Loucy (cell line): ENCODE data around the gene C15orf62.

ENCODE experiments used
- H2AFZ ChIP-seq: fragments of 200-600 bp; sonication (generic); 2 replicates; pipeline ENCODE4 v1.6.0; 2016; ENCODE audit warnings: antibody characterized with exemption, mild to moderate bottlenecking, low read length, moderate library complexity
- H3F3A ChIP-seq: fragments of 200-600 bp; 2 replicates; pipeline ENCODE4 v1.6.0; 2016; ENCODE audit warnings: antibody characterized with exemption, low read depth, mild to moderate bottlenecking
- H3K27me3 ChIP-seq: fragments of 200-600 bp; sonication (generic); 2 replicates; pipeline ENCODE4 v1.6.1; 2014; ENCODE audit warnings: low read length, mild to moderate bottlenecking; ENCODE audit not compliant: insufficient read depth, poor library complexity, severe bottlenecking
- H3K36me3 ChIP-seq: fragments of 200-600 bp; sonication (generic); 2 replicates; pipeline ENCODE4 v1.6.1; 2016; ENCODE audit warnings: low read length; ENCODE audit not compliant: insufficient read depth
- H3K4me1 ChIP-seq: fragments of 200-600 bp; sonication (generic); 2 replicates; pipeline ENCODE4 v1.5.1; 2014; ENCODE audit warnings: low read length, mild to moderate bottlenecking; ENCODE audit not compliant: insufficient read depth, poor library complexity, severe bottlenecking
- H3K4me2 ChIP-seq: fragments of 200-600 bp; sonication (generic); 2 replicates; pipeline ENCODE4 v1.6.0; 2014; ENCODE audit warnings: antibody characterized with exemption, low read length, low read depth, mild to moderate bottlenecking; ENCODE audit not compliant: poor library complexity, severe bottlenecking
- H3K4me3 ChIP-seq: fragments of 200-600 bp; sonication (generic); 2 replicates; pipeline ENCODE4 v1.5.1; 2014; ENCODE audit warnings: low read length, mild to moderate bottlenecking, mixed read lengths; ENCODE audit not compliant: poor library complexity, severe bottlenecking
- H3K79me2 ChIP-seq: fragments of 200-600 bp; sonication (generic); 2 replicates; pipeline ENCODE4 v1.6.1; 2014; ENCODE audit warnings: low read length; ENCODE audit not compliant: insufficient read depth
- H3K9ac ChIP-seq: fragments of 200-600 bp; sonication (generic); 2 replicates; pipeline ENCODE4 v1.6.0; 2014; ENCODE audit warnings: mild to moderate bottlenecking, low read depth, low read length, moderate library complexity; ENCODE audit not compliant: poor library complexity, severe bottlenecking
- H3K9me2 ChIP-seq: fragments of 200-600 bp; sonication (generic); replicated peaks from 2 replicates; pipeline ENCODE4 v1.6.1; 2016; ENCODE audit warnings: low read depth, low read length, mixed read lengths
- H3K9me3 ChIP-seq: fragments of 200-600 bp; sonication (generic); 2 replicates; pipeline ENCODE4 v1.6.1; 2014; ENCODE audit warnings: mild to moderate bottlenecking, antibody characterized with exemption, low read length, low read depth; ENCODE audit not compliant: insufficient read depth
- H4K20me1 ChIP-seq: fragments of 200-600 bp; sonication (generic); 2 replicates; pipeline ENCODE4 v1.6.0; 2014; ENCODE audit warnings: antibody characterized with exemption, low read length, mild to moderate bottlenecking; ENCODE audit not compliant: insufficient read depth, poor library complexity, severe bottlenecking
- EZH2phosphoT487 ChIP-seq: fragments of 200-600 bp; IDR thresholded peaks from 2 replicates; pipeline ENCODE4 v1.6.1; 2018; ENCODE audit warnings: antibody characterized with exemption, mild to moderate bottlenecking, moderate library complexity, borderline replicate concordance
- TF ChIP-seq, protein P1 (sequence below): fragments of 200-600 bp; sonication (generic); conservative IDR thresholded peaks from 2 replicates; pipeline ENCODE4 v1.5.1; 2014; ENCODE audit warnings: mild to moderate bottlenecking, antibody characterized with exemption, low read length

The C15orf62 gene

DNA sequence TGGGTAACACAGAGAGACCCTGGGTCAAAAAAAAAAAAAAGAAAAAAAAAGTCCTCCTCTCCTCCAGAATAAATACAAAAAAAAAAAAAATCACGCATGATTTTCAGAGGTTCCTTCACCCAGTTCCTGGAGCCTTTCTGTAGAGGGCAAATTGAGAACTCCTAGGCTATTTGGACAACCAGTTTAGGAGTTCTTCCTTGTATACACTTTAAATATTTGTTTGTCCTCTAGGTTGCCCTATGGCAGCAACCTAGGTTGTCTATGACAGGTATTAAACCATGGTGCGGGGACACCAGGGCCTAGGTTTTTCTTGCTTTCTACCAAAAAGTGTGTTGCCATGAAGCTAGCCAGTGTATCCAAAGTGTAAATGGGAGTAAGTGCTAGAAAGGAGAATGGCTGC is 33.3 kb downstream of the C15orf62 start:
- TF ChIP-seq, protein P1, sequence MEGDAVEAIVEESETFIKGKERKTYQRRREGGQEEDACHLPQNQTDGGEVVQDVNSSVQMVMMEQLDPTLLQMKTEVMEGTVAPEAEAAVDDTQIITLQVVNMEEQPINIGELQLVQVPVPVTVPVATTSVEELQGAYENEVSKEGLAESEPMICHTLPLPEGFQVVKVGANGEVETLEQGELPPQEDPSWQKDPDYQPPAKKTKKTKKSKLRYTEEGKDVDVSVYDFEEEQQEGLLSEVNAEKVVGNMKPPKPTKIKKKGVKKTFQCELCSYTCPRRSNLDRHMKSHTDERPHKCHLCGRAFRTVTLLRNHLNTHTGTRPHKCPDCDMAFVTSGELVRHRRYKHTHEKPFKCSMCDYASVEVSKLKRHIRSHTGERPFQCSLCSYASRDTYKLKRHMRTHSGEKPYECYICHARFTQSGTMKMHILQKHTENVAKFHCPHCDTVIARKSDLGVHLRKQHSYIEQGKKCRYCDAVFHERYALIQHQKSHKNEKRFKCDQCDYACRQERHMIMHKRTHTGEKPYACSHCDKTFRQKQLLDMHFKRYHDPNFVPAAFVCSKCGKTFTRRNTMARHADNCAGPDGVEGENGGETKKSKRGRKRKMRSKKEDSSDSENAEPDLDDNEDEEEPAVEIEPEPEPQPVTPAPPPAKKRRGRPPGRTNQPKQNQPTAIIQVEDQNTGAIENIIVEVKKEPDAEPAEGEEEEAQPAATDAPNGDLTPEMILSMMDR = no peak
- no peak for TF ChIP-seq EZH2phosphoT487
- H3K9me3 ChIP-seq = no peaks in the 10 kb centered on the region
- H3K79me2 ChIP-seq = peaks cover 22% of the 10 kb centered on the region; the same call in 1 of the 2 replicates

GRCh38 chr15:40803688-40804087 is 33.9 kb downstream of the C15orf62 start:
- H3K4me3 ChIP-seq = no peak overlapping the region
- H3K9me2 ChIP-seq = no peaks in the 10 kb centered on the region
- H3K4me2 ChIP-seq = no peak overlapping the region
- peaks cover 26% of the 10 kb centered on the region; the same call in 1 of the 2 replicates for H3K79me2 ChIP-seq
- no peaks in the 10 kb centered on the region for H3K9me3 ChIP-seq
- peaks cover 7% of the 10 kb centered on the region for H3K4me1 ChIP-seq
- no peak overlapping the region for H2AFZ ChIP-seq
- no peak for TF ChIP-seq EZH2phosphoT487
- TF ChIP-seq, protein P1 = peak; percentile 32; the same call in 1 of the 2 replicates
- H3F3A ChIP-seq = no peaks in the 10 kb centered on the region
- no peaks in the 10 kb centered on the region for H3K36me3 ChIP-seq
- H4K20me1 ChIP-seq = no peaks in the 10 kb centered on the region
- H3K9ac ChIP-seq = no peak overlapping the region
- H3K27me3 ChIP-seq = no peaks in the 10 kb centered on the region

More for the DNA sequence above, 33.3 kb downstream of the C15orf62 start:
- Histone ChIP-seq H3K4me3 (no peak overlapping the region), H3K27me3 (no peaks in the 10 kb centered on the region), H3K4me2 (no peak overlapping the region), H3K4me1 (peaks cover 3% of the 10 kb centered on the region), H3F3A (no peaks in the 10 kb centered on the region), H3K9me2 (no peaks in the 10 kb centered on the region), H2AFZ (no peak overlapping the region), H4K20me1 (no peaks in the 10 kb centered on the region), H3K36me3 (no peaks in the 10 kb centered on the region), H3K9ac (no peak overlapping the region)

DNA sequence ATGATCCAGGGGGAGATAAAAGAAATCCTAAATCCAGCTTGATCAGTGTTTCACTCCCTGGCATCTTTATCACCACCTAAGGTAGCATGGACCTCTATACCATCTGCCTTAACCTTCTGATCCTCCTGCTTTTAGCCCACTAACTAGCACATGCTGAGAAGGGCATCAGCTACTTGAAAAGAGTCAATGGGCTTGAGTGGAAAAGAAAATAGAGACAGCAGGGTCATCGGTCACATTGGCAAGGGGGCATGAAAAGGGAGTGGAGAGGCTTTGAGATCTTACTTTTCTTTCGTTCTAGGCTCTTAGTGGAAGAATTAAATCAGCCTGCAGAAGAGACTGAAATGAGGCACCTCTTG is 36.9 kb downstream of the C15orf62 start:
- Histone ChIP-seq H3F3A (no peaks in the 10 kb centered on the region), H3K27me3 (no peaks in the 10 kb centered on the region), H3K9me2 (no peaks in the 10 kb centered on the region), H3K36me3 (no peaks in the 10 kb centered on the region), H3K4me1 (peaks cover 10% of the 10 kb centered on the region), H2AFZ (peak overlapping the region; percentile 99), H3K4me3 (peak overlapping the region; percentile 88), H3K4me2 (peak overlapping the region; percentile 86), H3K9me3 (no peaks in the 10 kb centered on the region), H3K79me2 (peaks cover 26% of the 10 kb centered on the region; the same call in 1 of the 2 replicates), H4K20me1 (no peaks in the 10 kb centered on the region), H3K9ac (peak overlapping the region; percentile 94)
- TF ChIP-seq, protein P1 = no peak
- TF ChIP-seq EZH2phosphoT487 = no peak
